Breast epithelium (tissue), 3 donors: Measurements from ENCODE around the gene INKA1.

Source experiments
- POLR2A ChIP-seq: fragments of 450-650 bp; IDR thresholded peaks from one replicate; pipeline ENCODE4 v1.6.1; 2016; ENCODE audit warnings: antibody characterized with exemption, mild to moderate bottlenecking, moderate library complexity
- TF ChIP-seq, protein P1 (sequence below), 3 donors: fragments of 450-650 bp; IDR thresholded peaks; one replicate each; pipeline ENCODE4 v1.5.1; 2016 to 2017; ENCODE audit warnings: antibody characterized with exemption in 3 of 3, mild to moderate bottlenecking in 3 of 3, moderate library complexity in 3 of 3

DNA sequence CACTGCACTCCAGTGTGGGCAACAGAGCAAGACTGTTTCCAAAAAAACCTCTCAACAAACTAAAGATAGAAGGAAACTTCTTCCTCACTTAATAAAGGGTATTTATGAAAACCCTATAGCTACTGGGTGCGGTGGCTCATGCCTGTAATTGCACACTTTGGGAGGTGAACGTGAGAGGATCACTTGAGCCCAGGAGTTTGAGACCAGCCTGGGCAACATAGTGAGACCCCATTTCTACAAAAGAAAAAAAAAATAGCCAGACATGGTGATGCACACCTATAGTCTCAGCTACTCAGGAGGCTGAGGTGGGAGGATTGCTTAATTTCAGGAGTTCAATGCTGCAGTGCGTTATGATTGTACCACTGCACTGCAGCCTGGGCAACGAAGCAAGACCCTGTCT lies 39.1 kb upstream of the INKA1 start:
- TF ChIP-seq POLR2A: no peak
- TF ChIP-seq, protein P1, sequence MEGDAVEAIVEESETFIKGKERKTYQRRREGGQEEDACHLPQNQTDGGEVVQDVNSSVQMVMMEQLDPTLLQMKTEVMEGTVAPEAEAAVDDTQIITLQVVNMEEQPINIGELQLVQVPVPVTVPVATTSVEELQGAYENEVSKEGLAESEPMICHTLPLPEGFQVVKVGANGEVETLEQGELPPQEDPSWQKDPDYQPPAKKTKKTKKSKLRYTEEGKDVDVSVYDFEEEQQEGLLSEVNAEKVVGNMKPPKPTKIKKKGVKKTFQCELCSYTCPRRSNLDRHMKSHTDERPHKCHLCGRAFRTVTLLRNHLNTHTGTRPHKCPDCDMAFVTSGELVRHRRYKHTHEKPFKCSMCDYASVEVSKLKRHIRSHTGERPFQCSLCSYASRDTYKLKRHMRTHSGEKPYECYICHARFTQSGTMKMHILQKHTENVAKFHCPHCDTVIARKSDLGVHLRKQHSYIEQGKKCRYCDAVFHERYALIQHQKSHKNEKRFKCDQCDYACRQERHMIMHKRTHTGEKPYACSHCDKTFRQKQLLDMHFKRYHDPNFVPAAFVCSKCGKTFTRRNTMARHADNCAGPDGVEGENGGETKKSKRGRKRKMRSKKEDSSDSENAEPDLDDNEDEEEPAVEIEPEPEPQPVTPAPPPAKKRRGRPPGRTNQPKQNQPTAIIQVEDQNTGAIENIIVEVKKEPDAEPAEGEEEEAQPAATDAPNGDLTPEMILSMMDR (IDR thresholded peaks at IDR 0.05): no peak
